Measurements from ENCODE around the gene GALNT6.

Gene GALNT6

DNA sequence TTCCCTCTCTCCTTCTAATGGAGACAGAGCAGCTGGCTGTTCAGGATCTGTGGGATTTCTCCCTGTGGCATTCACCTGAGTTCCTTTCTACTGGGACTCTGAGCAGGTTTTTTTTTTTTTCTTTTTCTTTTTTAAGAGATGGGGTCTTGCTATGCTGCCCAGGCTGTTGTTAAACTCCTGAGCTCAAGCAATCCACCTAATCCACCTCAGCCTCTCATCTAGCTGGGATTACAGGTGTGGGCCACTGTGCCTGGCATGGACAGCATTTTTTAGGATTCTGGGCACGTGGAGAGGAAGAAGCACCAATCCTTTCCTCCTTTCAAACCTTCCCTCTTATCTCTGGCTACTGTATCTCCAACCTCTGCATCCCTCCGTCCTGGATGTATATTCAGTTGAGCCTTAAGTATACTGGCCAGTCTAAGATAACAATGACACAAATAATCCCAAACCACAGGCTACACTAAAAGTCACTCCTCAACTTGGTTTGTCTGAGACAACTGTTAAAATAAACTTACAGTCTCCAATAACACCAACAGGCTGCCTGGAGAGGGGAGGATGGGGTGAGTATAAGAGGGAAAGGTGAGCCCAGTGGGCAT lies 28.4 kb downstream of the GALNT6 start:
- TF ChIP-seq CTCF (IDR thresholded peaks at IDR 0.05) = no peak
- H3K4me2 ChIP-seq (ENCODE audit: low read length) = no peak overlapping the region
- no peak overlapping the region for H3K4me3 ChIP-seq (ENCODE audit: low read depth, low read length)
- H3K36me3 ChIP-seq (ENCODE audit: control insufficient read depth, insufficient read depth, low read length) = no peaks in the 10 kb centered on the region
- H3K9me3 ChIP-seq (ENCODE audit: control insufficient read depth, low read length) = no peaks in the 10 kb centered on the region
- no peaks in the 10 kb centered on the region for H3K79me2 ChIP-seq
- no peaks in the 10 kb centered on the region for H3K27me3 ChIP-seq (ENCODE audit: control insufficient read depth, insufficient read depth, low read length)
- H3K4me1 ChIP-seq = no peaks in the 10 kb centered on the region
- no peak overlapping the region for H3K27ac ChIP-seq
- H3K9ac ChIP-seq = no peak overlapping the region
- no peak overlapping the region for H2AFZ ChIP-seq

- no peak overlapping the region for H3K27ac ChIP-seq
- H3K4me2 ChIP-seq (ENCODE audit: low read length) = no peak overlapping the region
- H2AFZ ChIP-seq = no peak overlapping the region
- H3K36me3 ChIP-seq (ENCODE audit: control insufficient read depth, insufficient read depth, low read length) = no peaks in the 10 kb centered on the region
- no peaks in the 10 kb centered on the region for H3K79me2 ChIP-seq
- no peaks in the 10 kb centered on the region for H3K27me3 ChIP-seq (ENCODE audit: control insufficient read depth, insufficient read depth, low read length)
- H3K9me3 ChIP-seq (ENCODE audit: control insufficient read depth, low read length) = no peaks in the 10 kb centered on the region
- H3K9ac ChIP-seq = no peak overlapping the region
- no peak overlapping the region for H3K4me3 ChIP-seq (ENCODE audit: low read depth, low read length)
- TF ChIP-seq CTCF (IDR thresholded peaks at IDR 0.05) = no peak
- H3K4me1 ChIP-seq = no peaks in the 10 kb centered on the region
Observed at GRCh38 chr12:51362307-51362706, 28.9 kb downstream of the GALNT6 start.

- H3K4me2 ChIP-seq (ENCODE audit: low read length) = no peak overlapping the region
- no peaks in the 10 kb centered on the region for H3K9me3 ChIP-seq (ENCODE audit: control insufficient read depth, low read length)
- H3K36me3 ChIP-seq (ENCODE audit: control insufficient read depth, insufficient read depth, low read length) = no peaks in the 10 kb centered on the region
- H3K4me1 ChIP-seq = no peaks in the 10 kb centered on the region
- no peak overlapping the region for H2AFZ ChIP-seq
- H3K4me3 ChIP-seq (ENCODE audit: low read depth, low read length) = no peak overlapping the region
- H3K9ac ChIP-seq = no peak overlapping the region
- no peak for TF ChIP-seq CTCF (IDR thresholded peaks at IDR 0.05)
- no peaks in the 10 kb centered on the region for H3K79me2 ChIP-seq
- no peak overlapping the region for H3K27ac ChIP-seq
- H3K27me3 ChIP-seq (ENCODE audit: control insufficient read depth, insufficient read depth, low read length) = no peaks in the 10 kb centered on the region
Observed at GRCh38 chr12:51361161-51362016, 29.8 kb downstream of the GALNT6 start.

DNA sequence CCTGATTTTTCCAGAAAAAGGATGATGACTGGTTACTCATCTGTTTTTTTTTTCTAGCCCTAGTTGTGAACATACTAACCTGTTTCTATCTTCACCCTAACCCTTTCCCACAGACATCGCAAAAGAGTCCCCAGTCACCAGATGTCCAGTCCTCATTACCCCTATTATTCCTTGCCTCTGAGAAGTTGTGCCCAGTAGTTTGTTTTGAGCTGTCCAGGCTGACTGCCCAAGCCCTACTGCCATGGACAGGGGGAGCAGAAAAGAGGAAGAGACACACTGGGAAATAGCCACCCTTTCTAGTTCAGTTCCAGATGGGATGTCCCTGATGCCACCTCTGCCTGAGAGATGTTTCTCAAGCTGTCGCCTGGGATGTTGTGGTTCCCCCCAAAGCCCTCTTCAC lies 30.9 kb downstream of the GALNT6 start:
- H3K27me3 ChIP-seq (ENCODE audit: control insufficient read depth, insufficient read depth, low read length) = no peaks in the 10 kb centered on the region
- no peak overlapping the region for H3K4me3 ChIP-seq (ENCODE audit: low read depth, low read length)
- no peaks in the 10 kb centered on the region for H3K4me1 ChIP-seq
- no peaks in the 10 kb centered on the region for H3K79me2 ChIP-seq
- no peak for TF ChIP-seq CTCF (IDR thresholded peaks at IDR 0.05)
- no peak overlapping the region for H3K27ac ChIP-seq
- H2AFZ ChIP-seq = no peak overlapping the region
- H3K36me3 ChIP-seq (ENCODE audit: control insufficient read depth, insufficient read depth, low read length) = no peaks in the 10 kb centered on the region
- H3K4me2 ChIP-seq (ENCODE audit: low read length) = no peak overlapping the region
- no peaks in the 10 kb centered on the region for H3K9me3 ChIP-seq (ENCODE audit: control insufficient read depth, low read length)
- H3K9ac ChIP-seq = no peak overlapping the region
